Esophagus squamous epithelium (tissue), 4 donors: ENCODE data around the gene TVP23B.
"Not testable (repeated sequence)": the region's sequence is repeated elsewhere in the genome, so short reads cannot be mapped to it uniquely, and the experiment has no call there.

Experiments used
- CTCF ChIP-seq, 6 experiments: fragments of 450-650 bp in 4 of 6; fragments of 200-600 bp in 2 of 6; sonication (generic) in 2 of 6; IDR thresholded peaks; one replicate each; pipeline ENCODE4 v1.5.1; 2016 to 2019; ENCODE audit warnings: antibody characterized with exemption in 6 of 6, mild to moderate bottlenecking in 4 of 6, moderate library complexity in 4 of 6
- POLR2A ChIP-seq, 4 donors: fragments of 450-650 bp; IDR thresholded peaks; one replicate each; pipeline ENCODE4 v1.6.1; 2017; ENCODE audit warnings: antibody characterized with exemption in 4 of 4, mild to moderate bottlenecking in 4 of 4, moderate library complexity in 3 of 4

GRCh38 chr17:18827613-18828012, 46.6 kb downstream of the TVP23B start:
- TF ChIP-seq CTCF, POLR2A (IDR thresholded peaks at IDR 0.05): not testable (repeated sequence)
